Cardiac muscle cell (in vitro differentiated cells and primary cell): Measurements from ENCODE around the gene MYOM1. TPM values are rescaled to one million over a fixed set of nuclear protein-coding genes. Genes with fewer than 3 reads are reported as not detected.

Experiments
- DNase-seq, 2 donors: peaks; one replicate each; pipeline versions ENCODE4 v3.0.0 to v3.0.0-alpha.2; 2010 to 2017; ENCODE audit warnings: low read depth in 1 of 2, low spot score in 1 of 2
- H3K27ac ChIP-seq: fragments of 200-600 bp; sonication (generic); 2 replicates; pipeline ENCODE4 v1.5.1; 2016
- H3K27me3 ChIP-seq: fragments of 200-600 bp; sonication (generic); 2 replicates; pipeline ENCODE4 v1.6.0; 2016; ENCODE audit warnings: control low read depth
- H3K36me3 ChIP-seq: fragments of 200-600 bp; sonication (generic); 2 replicates; pipeline ENCODE4 v1.5.1; 2016; ENCODE audit warnings: control low read depth
- H3K4me1 ChIP-seq: fragments of 200-600 bp; sonication (generic); 2 replicates; pipeline ENCODE4 v1.8.1; 2017; ENCODE audit warnings: low read depth, mild to moderate bottlenecking, mixed run types
- H3K4me3 ChIP-seq: fragments of 200-600 bp; sonication (generic); 2 replicates; pipeline ENCODE4 v1.5.1; 2016; ENCODE audit warnings: mild to moderate bottlenecking
- H3K9me3 ChIP-seq: fragments of 200-600 bp; sonication (generic); 2 replicates; pipeline ENCODE4 v1.5.1; 2017; ENCODE audit warnings: low read depth, mild to moderate bottlenecking, control low read depth
- CTCF ChIP-seq: IDR thresholded peaks from 2 replicates; pipeline ENCODE4 v1.5.1; 2012; ENCODE audit warnings: low read depth, mild to moderate bottlenecking, low read length
- polyA plus RNA-seq: library from polyadenylated mRNA; unstranded; fragments of >200 nt; fragmentation: Nextera tagmentation; extraction: Ambion mirVana; gene quantifications from 2 replicates; pipeline ENCODE4 v1.2.1, GENCODE V29; 2016
- total RNA-seq: library from RNA; depleted of rRNA; stranded (reverse); fragments of >200 nt; gene quantifications from 2 replicates; pipeline ENCODE4 v1.2.3, GENCODE V29; 2016

Gene MYOM1
- total and polyA plus RNA-seq, 2 experiments from 2014 or later, result 194 to 219 TPM

GRCh38 chr18:3089579-3089978 is 130.2 kb downstream of the MYOM1 start:
- no peak for DNase-seq
- Histone ChIP-seq H3K4me1 (no peaks in the 10 kb centered on the region), H3K4me3 (no peak overlapping the region), H3K36me3 (peaks cover 78% of the 10 kb centered on the region), H3K27me3 (no peaks in the 10 kb centered on the region), H3K27ac (no peak overlapping the region), H3K9me3 (no peaks in the 10 kb centered on the region)
- TF ChIP-seq CTCF, result no peak

- H3K36me3 ChIP-seq, result peaks cover 81% of the 10 kb centered on the region
- H3K4me3 ChIP-seq, result no peak overlapping the region
- H3K9me3 ChIP-seq, result no peaks in the 10 kb centered on the region
- peak overlapping the region; percentile 34 for H3K27ac ChIP-seq
- no peaks in the 10 kb centered on the region for H3K4me1 ChIP-seq
- no peak for DNase-seq
- no peak for TF ChIP-seq CTCF
- no peaks in the 10 kb centered on the region for H3K27me3 ChIP-seq
Observed at GRCh38 chr18:3088449-3088848, 131.3 kb downstream of the MYOM1 start.

- Histone ChIP-seq H3K27ac (no peak overlapping the region), H3K9me3 (no peaks in the 10 kb centered on the region), H3K4me1 (no peaks in the 10 kb centered on the region), H3K27me3 (no peaks in the 10 kb centered on the region), H3K36me3 (peaks cover 81% of the 10 kb centered on the region), H3K4me3 (no peak overlapping the region)
- no peak for DNase-seq
- TF ChIP-seq CTCF, result no peak
Observed at GRCh38 chr18:3086871-3087270, 132.9 kb downstream of the MYOM1 start.

- no peak for DNase-seq
- Histone ChIP-seq H3K9me3 (no peaks in the 10 kb centered on the region), H3K4me1 (no peaks in the 10 kb centered on the region), H3K4me3 (no peak overlapping the region), H3K36me3 (peaks cover 84% of the 10 kb centered on the region), H3K27ac (peak overlapping the region; percentile 56), H3K27me3 (no peaks in the 10 kb centered on the region)
- no peak for TF ChIP-seq CTCF
Observed at GRCh38 chr18:3085612-3086011, 134.2 kb downstream of the MYOM1 start.

DNA sequence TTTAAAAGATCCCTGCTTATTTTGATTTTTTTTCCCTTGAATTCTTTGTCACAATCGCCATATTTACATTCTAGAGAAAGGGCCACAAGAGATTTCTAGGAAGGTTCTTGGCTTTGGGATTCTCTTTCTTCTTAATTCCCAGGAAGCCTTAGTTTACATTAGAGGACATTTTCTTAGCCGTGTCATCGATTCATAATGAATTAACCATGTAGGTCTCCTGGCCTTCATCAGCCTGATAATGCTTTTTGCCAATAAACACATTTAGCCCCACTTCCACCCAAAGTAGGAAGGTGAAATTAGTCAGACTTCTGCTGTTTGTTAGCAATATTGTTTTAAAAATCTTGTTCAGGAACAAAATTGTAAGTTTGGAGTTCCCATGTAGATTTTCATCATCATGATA is 135.6 kb downstream of the MYOM1 start:
- no peaks in the 10 kb centered on the region for H3K27me3 ChIP-seq
- TF ChIP-seq CTCF, result no peak
- no peaks in the 10 kb centered on the region for H3K9me3 ChIP-seq
- no peak overlapping the region for H3K27ac ChIP-seq
- no peak for DNase-seq
- peaks cover 82% of the 10 kb centered on the region for H3K36me3 ChIP-seq
- H3K4me3 ChIP-seq, result no peak overlapping the region
- H3K4me1 ChIP-seq, result no peaks in the 10 kb centered on the region

DNA sequence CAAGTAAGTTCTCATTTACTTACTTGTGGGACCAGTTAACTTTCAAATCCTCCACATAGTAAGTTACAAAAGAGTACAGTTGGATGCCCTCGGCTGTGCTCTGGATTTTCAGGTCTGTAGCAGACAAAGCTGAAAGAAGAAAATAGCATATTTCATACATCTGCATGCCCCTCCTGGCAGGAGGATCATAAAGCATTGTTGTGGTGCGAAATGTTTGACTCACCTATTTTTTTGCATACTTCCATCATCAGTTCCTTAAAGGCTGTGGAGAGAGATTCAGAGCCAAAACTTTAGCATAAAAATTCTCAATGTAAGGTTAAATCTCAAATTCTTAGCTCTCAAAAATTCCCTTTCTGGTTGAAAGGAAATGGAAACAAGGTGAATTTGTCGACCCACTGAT is 136.0 kb downstream of the MYOM1 start:
- Histone ChIP-seq H3K27me3 (no peaks in the 10 kb centered on the region), H3K36me3 (peaks cover 78% of the 10 kb centered on the region), H3K4me1 (no peaks in the 10 kb centered on the region), H3K27ac (no peak overlapping the region), H3K9me3 (no peaks in the 10 kb centered on the region), H3K4me3 (no peak overlapping the region)
- no peak for DNase-seq
- TF ChIP-seq CTCF, result no peak
